Muscle layer of duodenum (tissue), 2 donors: ENCODE measurements around the gene SNRNP200.
A peak's percentile ranks its signal among the peaks of the same experiment; 100 is the strongest.

Source experiments
- H3K27ac ChIP-seq: one replicate; pipeline ENCODE4 v1.7.0; 2013; ENCODE audit warnings: mild to moderate bottlenecking, low read length
- H3K27me3 ChIP-seq: one replicate; pipeline ENCODE4 v1.7.0; 2013; ENCODE audit warnings: low read depth, mild to moderate bottlenecking, control low read depth, low read length
- H3K36me3 ChIP-seq, 2 donors: one replicate each; pipeline ENCODE4 v1.7.0; 2013; ENCODE audit warnings: low read length in 2 of 2, control low read depth in 1 of 2, mild to moderate bottlenecking in 1 of 2; ENCODE audit not compliant: insufficient read depth in 2 of 2, control insufficient read depth in 1 of 2
- H3K4me1 ChIP-seq, 2 donors: one replicate each; pipeline ENCODE4 v1.7.0; 2013; ENCODE audit warnings: low read length in 2 of 2, mild to moderate bottlenecking in 2 of 2, control low read depth in 1 of 2, moderate library complexity in 1 of 2; ENCODE audit not compliant: insufficient read depth in 2 of 2, control insufficient read depth in 1 of 2
- H3K4me3 ChIP-seq, 2 donors: one replicate each; pipeline ENCODE4 v1.7.0; 2013; ENCODE audit warnings: low read length in 2 of 2, low read depth in 1 of 2, mild to moderate bottlenecking in 1 of 2
- H3K9me3 ChIP-seq, 2 donors: one replicate each; pipeline ENCODE4 v1.7.0; 2013; ENCODE audit warnings: low read length in 2 of 2, control low read depth in 1 of 2, mild to moderate bottlenecking in 1 of 2; ENCODE audit not compliant: control insufficient read depth in 1 of 2
- donor health status: healthy.

The SNRNP200 gene

GRCh38 chr2:96273763-96274162, 31.6 kb downstream of the SNRNP200 start:
- Histone ChIP-seq H3K9me3 (no peaks in the 10 kb centered on the region), H3K27me3 (no peaks in the 10 kb centered on the region), H3K4me3 (no peak overlapping the region), H3K4me1 (no peaks in the 10 kb centered on the region), H3K27ac (no peak overlapping the region), H3K36me3 (peaks cover 63 to 79% of the 10 kb centered on the region in 2 donors)

- no peaks in the 10 kb centered on the region for H3K27me3 ChIP-seq
- no peaks in the 10 kb centered on the region for H3K9me3 ChIP-seq
- no peak overlapping the region for H3K27ac ChIP-seq
- no peak overlapping the region for H3K4me3 ChIP-seq
- peaks cover 51 to 72% of the 10 kb centered on the region in 2 donors for H3K36me3 ChIP-seq
- peaks cover 5 to 6% of the 10 kb centered on the region in 2 donors for H3K4me1 ChIP-seq
These were observed 33.4 kb downstream of the SNRNP200 start for GRCh38 chr2:96271995-96272394.

GRCh38 chr2:96267159-96267971, 38.0 kb downstream of the SNRNP200 start:
- Histone ChIP-seq H3K36me3 (peaks cover 31 to 34% of the 10 kb centered on the region in 2 donors), H3K4me1 (peaks cover 12 to 34% of the 10 kb centered on the region in 2 donors), H3K9me3 (no peaks in the 10 kb centered on the region), H3K27me3 (no peaks in the 10 kb centered on the region), H3K27ac (no peak overlapping the region), H3K4me3 (peak overlapping the region; percentile 33 to 98)

DNA sequence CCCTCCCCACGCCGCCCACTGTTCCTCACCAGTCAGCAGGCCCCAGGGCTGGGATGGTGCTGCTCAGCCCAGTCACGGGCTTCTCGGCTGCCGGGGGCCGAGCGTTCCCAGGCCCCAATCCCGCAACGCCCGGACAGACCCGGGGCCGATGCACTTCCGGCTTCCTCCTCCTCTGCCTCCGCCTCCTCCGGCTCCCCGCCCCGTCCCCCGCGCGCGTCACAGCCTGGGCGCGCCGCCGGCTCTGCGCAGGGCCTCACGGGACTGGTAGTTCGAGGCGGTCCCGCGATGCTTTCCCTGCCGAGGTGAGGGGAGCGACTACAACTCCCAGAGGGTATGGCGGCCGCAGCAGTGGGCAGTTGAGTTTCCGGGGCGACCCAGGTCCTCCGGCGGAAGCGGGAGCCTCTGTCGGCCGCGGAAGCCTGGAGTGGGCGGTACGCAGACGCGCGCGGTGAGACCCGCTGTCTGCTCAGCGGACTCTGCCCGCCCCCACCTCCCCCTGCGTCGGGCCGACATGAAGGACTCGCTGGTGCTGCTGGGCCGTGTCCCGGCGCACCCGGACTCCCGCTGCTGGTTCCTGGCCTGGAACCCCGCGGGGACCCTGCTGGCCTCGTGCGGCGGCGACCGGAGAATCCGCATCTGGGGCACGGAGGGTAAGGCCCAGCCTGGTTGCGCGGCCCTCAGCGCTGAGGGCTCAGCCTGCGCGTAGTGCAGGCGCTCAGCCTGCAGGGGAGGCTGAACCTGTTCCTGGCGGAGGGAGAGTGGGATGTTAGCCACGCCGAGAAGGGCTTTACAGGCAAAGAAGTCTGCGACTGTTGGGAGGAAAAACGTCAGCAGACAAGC, 39.3 kb downstream of the SNRNP200 start, which contains the start of the genes CIAO1 and TMEM127:
CIAO1 (plus strand) TSS at position 386 of the 840 bp plus-strand sequence; CDS start at position 512, 126 bp downstream.
TMEM127 (minus strand) TSS at position 158 of the 840 bp plus-strand sequence. CDS start 616 bp downstream, outside the sequence.
- Histone ChIP-seq H3K27me3 (no peaks in the 10 kb centered on the region), H3K27ac (peak within 1 kb of the TSS; percentile 80), H3K36me3 (peaks cover 20 to 25% of the 10 kb centered on the region in 2 donors), H3K4me1 (peaks cover 19 to 43% of the 10 kb centered on the region in 2 donors), H3K9me3 (no peaks in the 10 kb centered on the region), H3K4me3 (peak within 1 kb of the TSS; percentile 98 to 99)

DNA sequence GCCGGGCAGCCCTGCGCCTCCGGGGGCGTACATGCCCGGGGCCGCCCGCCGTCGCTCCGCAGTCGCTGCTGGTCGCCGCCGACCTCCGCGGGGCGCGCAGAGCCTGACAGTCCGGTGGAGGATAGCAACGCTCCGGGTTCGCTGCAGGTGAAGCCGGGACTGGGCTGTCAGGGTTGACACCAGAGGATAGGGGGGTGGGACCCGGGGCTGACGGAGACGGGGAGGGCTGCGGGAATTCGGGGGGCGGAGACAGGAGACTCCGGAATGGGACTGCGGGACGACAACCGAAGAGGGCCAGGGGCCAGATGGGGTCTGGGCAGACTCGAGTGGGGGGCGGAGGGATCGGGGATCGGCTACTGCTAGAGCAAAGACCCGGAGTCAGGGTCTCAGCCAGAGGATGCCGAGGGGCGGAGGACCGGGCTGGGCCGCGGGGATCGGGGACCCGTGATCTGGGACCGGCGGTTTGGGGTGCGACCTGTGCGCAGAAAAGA, 40.0 kb downstream of the SNRNP200 start:
- Histone ChIP-seq H3K4me1 (peaks cover 25 to 49% of the 10 kb centered on the region in 2 donors), H3K36me3 (peaks cover 16 to 21% of the 10 kb centered on the region in 2 donors)

GRCh38 chr2:96264656-96265348, 40.5 kb downstream of the SNRNP200 start:
- Histone ChIP-seq H3K4me1 (peaks cover 31 to 55% of the 10 kb centered on the region in 2 donors), H3K36me3 (peaks cover 16 to 21% of the 10 kb centered on the region in 2 donors), H3K27ac (peak overlapping the region; percentile 53), H3K9me3 (no peaks in the 10 kb centered on the region), H3K27me3 (no peaks in the 10 kb centered on the region), H3K4me3 (peak overlapping the region; percentile 79 to 98)

More for the DNA sequence above, 40.0 kb downstream of the SNRNP200 start:
- H3K27me3 ChIP-seq = no peaks in the 10 kb centered on the region
- peak overlapping the region; percentile 80 for H3K27ac ChIP-seq
- peak overlapping the region; percentile 79 to 98 for H3K4me3 ChIP-seq
- H3K9me3 ChIP-seq = no peaks in the 10 kb centered on the region

- H3K4me1 ChIP-seq = peaks cover 38 to 62% of the 10 kb centered on the region in 2 donors
- no peaks in the 10 kb centered on the region for H3K9me3 ChIP-seq
- H3K4me3 ChIP-seq = peak overlapping the region; percentile 79 to 98
- no peak overlapping the region for H3K27ac ChIP-seq
- no peaks in the 10 kb centered on the region for H3K27me3 ChIP-seq
- peaks cover 12 to 17% of the 10 kb centered on the region in 2 donors for H3K36me3 ChIP-seq
These were observed 41.3 kb downstream of the SNRNP200 start for GRCh38 chr2:96264086-96264485.

- Histone ChIP-seq H3K4me1 (peaks cover 45 to 77% of the 10 kb centered on the region in 2 donors), H3K27ac (no peak overlapping the region), H3K36me3 (peaks cover 8 to 11% of the 10 kb centered on the region in 2 donors), H3K27me3 (no peaks in the 10 kb centered on the region), H3K4me3 (no peak overlapping the region), H3K9me3 (no peaks in the 10 kb centered on the region)
These were observed 43.0 kb downstream of the SNRNP200 start for GRCh38 chr2:96262306-96262705.

DNA sequence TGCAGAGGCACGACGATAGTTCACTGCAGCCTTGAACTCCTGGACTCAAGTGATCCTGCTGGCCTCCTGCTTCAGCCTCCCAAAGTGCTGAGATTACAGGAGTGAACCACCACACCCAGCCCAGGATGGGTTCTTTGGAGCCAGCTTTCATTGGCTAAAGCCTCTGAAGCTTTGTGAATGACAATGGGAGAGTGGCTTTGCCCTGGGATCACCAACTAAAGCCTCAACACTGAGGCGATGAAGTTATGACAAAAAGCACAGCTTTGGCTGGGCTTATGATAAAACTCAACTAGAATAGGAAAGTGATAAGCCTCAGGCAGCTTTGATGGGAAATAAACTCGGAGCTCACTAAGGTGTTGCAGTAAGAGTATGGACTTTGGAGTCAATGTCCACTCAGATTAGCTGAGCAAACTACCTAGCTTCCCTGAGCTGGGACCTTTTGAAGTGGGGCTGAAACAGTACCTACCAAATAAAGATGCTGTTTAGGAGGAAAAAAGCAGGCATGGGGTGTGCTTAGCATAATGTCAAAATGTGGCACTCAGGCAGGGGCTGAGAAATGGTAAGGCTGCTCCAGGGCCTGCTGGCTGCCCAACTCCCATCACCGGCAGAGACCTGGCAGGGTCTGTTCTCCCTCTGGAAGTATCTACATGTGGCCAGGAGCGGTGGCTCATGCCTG, 43.9 kb downstream of the SNRNP200 start:
- Histone ChIP-seq H3K4me1 (peaks cover 42 to 69% of the 10 kb centered on the region in 2 donors), H3K27ac (peak overlapping the region; percentile 90), H3K36me3 (peaks cover 8 to 11% of the 10 kb centered on the region in 2 donors), H3K27me3 (no peaks in the 10 kb centered on the region), H3K9me3 (no peaks in the 10 kb centered on the region), H3K4me3 (peak overlapping the region in 1 of 2 donors; percentile 36)
